ENCODE data around the gene XXYLT1.

XXYLT1 gene

DNA sequence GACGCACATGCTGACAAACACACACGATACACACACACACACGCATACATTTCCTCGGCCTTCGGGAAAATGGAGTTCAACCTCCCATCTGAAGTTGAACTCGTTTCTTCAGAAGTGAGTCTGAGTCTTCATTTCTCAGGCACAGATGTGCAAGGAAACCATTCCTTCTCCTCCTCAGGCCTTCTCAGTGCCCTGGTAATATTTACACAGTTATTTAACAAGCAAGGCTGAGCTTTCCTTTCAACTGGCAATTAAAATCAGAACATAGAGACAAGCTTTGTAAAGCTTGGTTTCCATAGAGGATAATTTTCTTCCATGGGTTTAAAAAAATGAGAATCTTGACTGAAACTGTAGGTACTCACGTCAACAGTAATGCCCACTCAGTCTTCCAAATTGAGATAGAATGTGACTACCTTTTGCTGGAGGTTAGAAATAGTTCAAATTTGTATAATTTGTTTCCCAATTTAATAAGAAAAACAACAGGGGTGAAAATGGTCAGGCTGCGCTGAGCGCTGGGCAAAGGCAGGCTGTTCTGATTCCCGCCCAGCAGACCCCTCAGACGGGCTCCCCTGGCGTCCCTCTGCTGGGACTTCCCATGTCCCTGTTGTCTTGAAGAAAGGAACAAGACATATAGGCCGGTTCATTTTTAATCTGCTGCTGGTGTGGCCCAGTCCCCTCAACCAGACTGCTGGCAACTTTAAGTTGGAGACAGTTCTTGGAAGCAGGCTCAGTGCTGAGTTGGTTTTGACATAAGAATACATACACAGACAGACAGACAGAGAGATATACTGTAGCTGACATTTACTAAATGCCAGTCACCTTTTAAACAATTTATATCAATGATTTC lies 174.3 kb downstream of the XXYLT1 start:
- ATAC-seq (ENCODE audit: low read depth) (0 out of 3 replicates have a peak, but pooled peaks have one; percentile 11), DNase-seq (ENCODE audit: low spot score) (peak; percentile 5)
- TF ChIP-seq, protein P1, sequence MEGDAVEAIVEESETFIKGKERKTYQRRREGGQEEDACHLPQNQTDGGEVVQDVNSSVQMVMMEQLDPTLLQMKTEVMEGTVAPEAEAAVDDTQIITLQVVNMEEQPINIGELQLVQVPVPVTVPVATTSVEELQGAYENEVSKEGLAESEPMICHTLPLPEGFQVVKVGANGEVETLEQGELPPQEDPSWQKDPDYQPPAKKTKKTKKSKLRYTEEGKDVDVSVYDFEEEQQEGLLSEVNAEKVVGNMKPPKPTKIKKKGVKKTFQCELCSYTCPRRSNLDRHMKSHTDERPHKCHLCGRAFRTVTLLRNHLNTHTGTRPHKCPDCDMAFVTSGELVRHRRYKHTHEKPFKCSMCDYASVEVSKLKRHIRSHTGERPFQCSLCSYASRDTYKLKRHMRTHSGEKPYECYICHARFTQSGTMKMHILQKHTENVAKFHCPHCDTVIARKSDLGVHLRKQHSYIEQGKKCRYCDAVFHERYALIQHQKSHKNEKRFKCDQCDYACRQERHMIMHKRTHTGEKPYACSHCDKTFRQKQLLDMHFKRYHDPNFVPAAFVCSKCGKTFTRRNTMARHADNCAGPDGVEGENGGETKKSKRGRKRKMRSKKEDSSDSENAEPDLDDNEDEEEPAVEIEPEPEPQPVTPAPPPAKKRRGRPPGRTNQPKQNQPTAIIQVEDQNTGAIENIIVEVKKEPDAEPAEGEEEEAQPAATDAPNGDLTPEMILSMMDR (IDR thresholded peaks at IDR 0.05; ENCODE audit: poor library complexity, severe bottlenecking): no peak
- Histone ChIP-seq H3K9me3 (ENCODE audit: severe bottlenecking) (no peaks in the 10 kb centered on the region), H3K27me3 (ENCODE audit: insufficient read depth, poor library complexity, severe bottlenecking) (no peaks in the 10 kb centered on the region), H3K27ac (ENCODE audit: poor library complexity, severe bottlenecking) (peak overlapping the region; percentile 42), H3K36me3 (ENCODE audit: low read depth) (no peaks in the 10 kb centered on the region), H3K4me3 (ENCODE audit: severe bottlenecking) (no peak overlapping the region), H3K4me1 (ENCODE audit: insufficient read depth, poor library complexity, severe bottlenecking) (peaks cover 34% of the 10 kb centered on the region)

DNA sequence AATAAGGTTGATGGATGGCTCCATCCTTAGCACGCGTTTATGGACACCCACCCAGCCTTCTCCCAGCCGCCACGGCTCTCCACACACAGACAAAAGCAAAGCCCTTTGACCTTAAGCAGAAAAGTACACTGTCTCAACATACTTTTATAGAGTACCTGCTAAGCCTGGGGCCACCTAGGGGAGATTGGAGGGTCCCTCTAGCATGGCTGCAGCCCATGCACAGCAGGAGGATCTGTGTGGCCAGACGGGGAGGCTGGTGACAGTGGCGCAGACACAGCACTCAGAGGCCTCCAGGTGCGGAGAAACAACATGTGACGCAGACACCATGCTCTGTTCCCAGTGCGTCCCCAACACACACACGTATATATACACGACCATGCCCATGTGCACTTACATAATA lies 174.9 kb downstream of the XXYLT1 start:
- Histone ChIP-seq H3K4me1 (ENCODE audit: insufficient read depth, poor library complexity, severe bottlenecking) (peaks cover 28% of the 10 kb centered on the region), H3K27ac (ENCODE audit: poor library complexity, severe bottlenecking) (no peak overlapping the region), H3K36me3 (ENCODE audit: low read depth) (no peaks in the 10 kb centered on the region), H3K9me3 (ENCODE audit: severe bottlenecking) (no peaks in the 10 kb centered on the region), H3K27me3 (ENCODE audit: insufficient read depth, poor library complexity, severe bottlenecking) (no peaks in the 10 kb centered on the region), H3K4me3 (ENCODE audit: severe bottlenecking) (no peak overlapping the region)
- ATAC-seq (ENCODE audit: low read depth): no peak
- peak; percentile 25 for DNase-seq (ENCODE audit: low spot score)
- TF ChIP-seq, protein P1 (IDR thresholded peaks at IDR 0.05; ENCODE audit: poor library complexity, severe bottlenecking): no peak

DNA sequence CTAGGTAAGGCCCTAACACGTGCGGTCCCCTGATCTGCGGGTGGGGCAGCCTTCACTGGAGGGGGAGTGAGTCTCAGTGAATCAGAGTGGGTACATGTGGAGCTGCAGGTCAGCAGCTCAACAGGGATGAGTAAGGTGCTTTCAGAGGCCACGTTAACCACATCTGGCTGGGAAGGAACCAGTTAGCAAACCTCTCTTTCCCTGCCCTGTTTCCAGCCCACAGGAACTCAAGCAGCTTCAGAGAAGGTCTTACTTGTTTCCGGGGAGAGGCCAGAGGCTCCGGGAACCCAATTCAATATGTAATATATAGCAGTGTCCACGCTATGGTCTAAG lies 175.3 kb downstream of the XXYLT1 start:
- ATAC-seq (ENCODE audit: low read depth) (peak; percentile 59; the same call in 1 of the 3 replicates), DNase-seq (ENCODE audit: low spot score) (no peak)
- H3K4me3 ChIP-seq (ENCODE audit: severe bottlenecking): no peak overlapping the region
- H3K27me3 ChIP-seq (ENCODE audit: insufficient read depth, poor library complexity, severe bottlenecking): no peaks in the 10 kb centered on the region
- no peak overlapping the region for H3K27ac ChIP-seq (ENCODE audit: poor library complexity, severe bottlenecking)
- H3K9me3 ChIP-seq (ENCODE audit: severe bottlenecking): no peaks in the 10 kb centered on the region
- no peaks in the 10 kb centered on the region for H3K36me3 ChIP-seq (ENCODE audit: low read depth)
- TF ChIP-seq, protein P1 (IDR thresholded peaks at IDR 0.05; ENCODE audit: poor library complexity, severe bottlenecking): no peak
- peaks cover 24% of the 10 kb centered on the region for H3K4me1 ChIP-seq (ENCODE audit: insufficient read depth, poor library complexity, severe bottlenecking)

DNA sequence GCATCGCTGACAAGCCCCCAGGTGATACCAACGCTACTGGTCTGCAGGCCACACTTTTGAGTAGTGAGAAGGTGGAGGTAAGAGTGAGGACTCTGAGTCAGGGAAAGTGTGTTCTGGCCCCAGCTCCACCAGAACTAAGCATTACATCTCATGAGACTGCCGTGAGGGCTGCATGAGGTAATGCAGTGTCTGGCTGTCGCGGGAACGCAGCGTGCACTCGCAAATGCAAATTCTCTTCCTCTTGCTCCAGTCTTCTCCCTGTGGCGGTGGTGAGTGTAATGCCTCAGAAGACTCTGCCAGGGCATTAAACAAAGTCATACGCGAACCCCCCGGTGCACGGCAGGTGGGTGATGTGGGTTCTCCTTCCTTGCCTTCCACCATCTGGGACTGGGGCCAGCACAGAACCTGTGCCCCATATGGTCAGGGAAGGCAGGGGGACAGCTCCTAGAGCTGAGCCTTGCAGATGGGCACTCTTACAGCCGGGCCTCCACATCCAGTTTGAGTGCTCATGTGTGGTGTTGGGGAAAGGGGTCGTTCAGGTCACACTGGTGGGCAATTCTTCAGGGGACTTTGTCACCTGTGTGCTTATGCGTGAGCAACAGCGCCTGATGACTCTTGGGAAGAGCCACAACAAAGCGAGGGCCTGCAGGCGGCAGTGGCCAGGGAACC lies 175.8 kb downstream of the XXYLT1 start:
- H3K4me1 ChIP-seq (ENCODE audit: insufficient read depth, poor library complexity, severe bottlenecking): peaks cover 24% of the 10 kb centered on the region
- no peaks in the 10 kb centered on the region for H3K36me3 ChIP-seq (ENCODE audit: low read depth)
- TF ChIP-seq, protein P1 (IDR thresholded peaks at IDR 0.05; ENCODE audit: poor library complexity, severe bottlenecking): no peak
- DNase-seq (ENCODE audit: low spot score): no peak
- no peaks in the 10 kb centered on the region for H3K9me3 ChIP-seq (ENCODE audit: severe bottlenecking)
- no peaks in the 10 kb centered on the region for H3K27me3 ChIP-seq (ENCODE audit: insufficient read depth, poor library complexity, severe bottlenecking)
- no peak for ATAC-seq (ENCODE audit: low read depth)
- no peak overlapping the region for H3K27ac ChIP-seq (ENCODE audit: poor library complexity, severe bottlenecking)
- H3K4me3 ChIP-seq (ENCODE audit: severe bottlenecking): no peak overlapping the region

Data from RWPE2 (cell line).